CD14-positive monocyte (primary cell): Measurements from ENCODE around the gene TMEM242. TPM values are rescaled to one million over a fixed set of nuclear protein-coding genes. Genes with fewer than 3 reads are reported as not detected.

Source experiments
- DNase-seq, 3 donors: peaks; one replicate each; pipeline ENCODE4 v3.0.0-alpha.2; 2011 to 2022
- H2AFZ ChIP-seq: 2 replicates; pipeline ENCODE4 v1.6.0; 2012; ENCODE audit warnings: mild to moderate bottlenecking, low read depth, low read length, inconsistent platforms; ENCODE audit not compliant: insufficient read depth, poor library complexity, severe bottlenecking
- H3K27ac ChIP-seq, 2 donors: 1 replicate in 1 of 2; 2 replicates in 1 of 2; pipeline ENCODE4 v1.5.1; 2012 to 2013; ENCODE audit warnings: low read length in 2 of 2, control low read depth in 1 of 2, inconsistent platforms in 1 of 2, low read depth in 1 of 2, mild to moderate bottlenecking in 1 of 2
- H3K27me3 ChIP-seq, 2 donors: one replicate each; pipeline versions ENCODE4 v1.6.0 to v1.6.1; 2011 to 2013; ENCODE audit warnings: low read length in 2 of 2; ENCODE audit not compliant: control insufficient read depth in 2 of 2, insufficient read depth in 2 of 2
- H3K36me3 ChIP-seq, 2 donors: replicated peaks in 1 of 2; 1 replicate in 1 of 2; 2 replicates in 1 of 2; pipeline versions ENCODE4 v1.5.1 to v1.6.1; 2012 to 2013; ENCODE audit warnings: low read length in 2 of 2, control low read depth in 1 of 2, inconsistent platforms in 1 of 2, mild to moderate bottlenecking in 1 of 2; ENCODE audit not compliant: insufficient read depth in 2 of 2, control insufficient read depth in 1 of 2
- H3K4me1 ChIP-seq, 2 donors: 1 replicate in 1 of 2; 2 replicates in 1 of 2; pipeline versions ENCODE4 v1.5.1 to v1.6.1; 2012 to 2013; ENCODE audit warnings: low read length in 2 of 2, control low read depth in 1 of 2, inconsistent platforms in 1 of 2, mild to moderate bottlenecking in 1 of 2, moderate library complexity in 1 of 2; ENCODE audit not compliant: insufficient read depth in 2 of 2, control insufficient read depth in 1 of 2
- H3K4me2 ChIP-seq: replicated peaks from 2 replicates; pipeline ENCODE3; 2012; ENCODE audit warnings: low read length, moderate library complexity, mild to moderate bottlenecking; ENCODE audit not compliant: poor library complexity, severe bottlenecking; ENCODE audit errors: extremely low read depth
- H3K4me3 ChIP-seq, 3 experiments: fragments of 200-600 bp in 1 of 3; sonication (generic) in 1 of 3; replicated peaks in 1 of 3; 1 replicate in 2 of 3; 2 replicates in 1 of 3; pipeline ENCODE4 v1.5.1; 2011 to 2013; ENCODE audit warnings: low read length in 3 of 3, mild to moderate bottlenecking in 3 of 3, control low read depth in 2 of 3, low read depth in 2 of 3, inconsistent platforms in 1 of 3, moderate library complexity in 1 of 3
- H3K79me2 ChIP-seq: 2 replicates; pipeline ENCODE4 v1.6.0; 2012; ENCODE audit warnings: mild to moderate bottlenecking, control low read depth, inconsistent platforms, low read length, moderate library complexity; ENCODE audit not compliant: insufficient read depth
- H3K9ac ChIP-seq: 2 replicates; pipeline ENCODE4 v1.6.0; 2017; ENCODE audit warnings: low read length, mild to moderate bottlenecking; ENCODE audit not compliant: insufficient read depth, poor library complexity, severe bottlenecking
- H3K9me3 ChIP-seq, 2 donors: replicated peaks in 1 of 2; 1 replicate in 1 of 2; 2 replicates in 1 of 2; pipeline versions ENCODE4 v1.5.1 to v1.6.1; 2012 to 2013; ENCODE audit warnings: low read length in 2 of 2, control low read depth in 1 of 2; ENCODE audit not compliant: control insufficient read depth in 1 of 2, insufficient read depth in 1 of 2
- H4K20me1 ChIP-seq: 2 replicates; pipeline ENCODE4 v1.6.0; 2012; ENCODE audit warnings: mild to moderate bottlenecking, low read length, control low read depth, moderate library complexity; ENCODE audit not compliant: insufficient read depth
- H3K27ac Mint-ChIP-seq, 7 donors: one replicate each; pipeline ENCODE4 v1.8.0; 2020; ENCODE audit warnings: mild to moderate bottlenecking in 7 of 7, mixed read lengths in 7 of 7, moderate library complexity in 6 of 7, inconsistent platforms in 2 of 7
- H3K27me3 Mint-ChIP-seq, 3 donors: one replicate each; pipeline ENCODE4 v1.8.0; 2021 to 2022; ENCODE audit warnings: low read depth in 3 of 3, mild to moderate bottlenecking in 3 of 3, mixed read lengths in 3 of 3, moderate library complexity in 3 of 3, inconsistent platforms in 1 of 3
- H3K36me3 Mint-ChIP-seq, 2 donors: one replicate each; pipeline ENCODE4 v1.8.0; 2020; ENCODE audit warnings: mixed read lengths in 2 of 2, inconsistent platforms in 1 of 2, mild to moderate bottlenecking in 1 of 2
- H3K4me1 Mint-ChIP-seq: one replicate; pipeline ENCODE4 v1.8.0; 2020; ENCODE audit warnings: mild to moderate bottlenecking, mixed read lengths
- H3K4me3 Mint-ChIP-seq, 2 donors: one replicate each; pipeline ENCODE4 v1.8.0; 2020; ENCODE audit warnings: mild to moderate bottlenecking in 2 of 2, mixed read lengths in 2 of 2, moderate library complexity in 1 of 2
- H3K9me3 Mint-ChIP-seq, 7 donors: one replicate each; pipeline ENCODE4 v1.8.0; 2020 to 2022; ENCODE audit warnings: mixed read lengths in 7 of 7, mild to moderate bottlenecking in 6 of 7, moderate library complexity in 6 of 7, inconsistent platforms in 2 of 7
- CTCF ChIP-seq: fragments of 200-600 bp; IDR thresholded peaks from one replicate; pipeline ENCODE4 v1.8.0; 2022; ENCODE audit warnings: antibody characterized with exemption, mild to moderate bottlenecking
- WGBS: methylation state at CpG from one replicate; pipeline ENCODE4 v1.1.5; 2013; ENCODE audit warnings: missing lambda C conversion rate; ENCODE audit not compliant: insufficient coverage; 5-methylcytosine and 5-hydroxymethylcytosine counted together
- intact Hi-C, 2 donors: fragments of 100-400 bp; cut with micrococcal nuclease; formaldehyde crosslinking; loops; one replicate each; pipeline versions ENCODE4 v1.15.0 to v1.15.1; 2023
- polyA plus RNA-seq, 3 donors: library from polyadenylated mRNA; depleted of rRNA in 1 of 3; unstranded in 2 of 3; stranded (reverse) in 1 of 3; fragments of 300-500 nt in 2 of 3; fragments of >200 nt in 1 of 3; fragmentation: Illumina TruSeq in 2 of 3; gene quantifications; 1 replicate in 2 of 3; 2 replicates in 1 of 3; pipeline ENCODE4 v1.2.3, GENCODE V29; 2012 to 2021

Gene TMEM242
- polyA plus RNA-seq, 3 donors = 5.6 to 9.8 (median 8.3) TPM

GRCh38 chr6:157370755-157371154 is 47.4 kb upstream of the TMEM242 start:
- no peaks in the 10 kb centered on the region for H3K36me3 ChIP-seq
- H3K4me2 ChIP-seq = no peak overlapping the region
- peaks cover 8 to 11% (median 9%) of the 10 kb centered on the region in 3 donors for H3K27me3 Mint-ChIP-seq
- no peaks in the 10 kb centered on the region for H4K20me1 ChIP-seq
- no peak overlapping the region for H3K4me3 ChIP-seq
- WGBS = no CpG with 5 or more reads among the region's 1 CpG
- H3K27ac Mint-ChIP-seq = no peak overlapping the region
- H3K9me3 ChIP-seq = no peaks in the 10 kb centered on the region
- no peak for TF ChIP-seq CTCF
- no peaks in the 10 kb centered on the region for H3K36me3 Mint-ChIP-seq
- peaks cover 0 to 2% (median 0%) of the 10 kb centered on the region in 7 donors for H3K9me3 Mint-ChIP-seq
- H3K4me3 Mint-ChIP-seq = no peak overlapping the region
- H3K9ac ChIP-seq = no peak overlapping the region
- H3K4me1 Mint-ChIP-seq = peaks cover 15% of the 10 kb centered on the region
- H3K79me2 ChIP-seq = no peaks in the 10 kb centered on the region
- peaks cover 8 to 11% of the 10 kb centered on the region in 2 donors for H3K4me1 ChIP-seq
- H2AFZ ChIP-seq = no peak overlapping the region
- no peak overlapping the region for H3K27ac ChIP-seq
- no peaks in the 10 kb centered on the region for H3K27me3 ChIP-seq
- no peak for DNase-seq
- intact Hi-C loops = no loop called here

- 79% methylated on average over 2 of the region's 7 CpGs for WGBS
- H3K27me3 ChIP-seq = no peaks in the 10 kb centered on the region
- H3K79me2 ChIP-seq = no peaks in the 10 kb centered on the region
- H3K27ac Mint-ChIP-seq = no peak overlapping the region
- no peaks in the 10 kb centered on the region for H3K36me3 ChIP-seq
- peaks cover 0 to 2% (median 0%) of the 10 kb centered on the region in 7 donors for H3K9me3 Mint-ChIP-seq
- H4K20me1 ChIP-seq = no peaks in the 10 kb centered on the region
- H3K4me2 ChIP-seq = no peak overlapping the region
- no peak overlapping the region for H3K9ac ChIP-seq
- no peak overlapping the region for H3K27ac ChIP-seq
- no peak for DNase-seq
- no peak overlapping the region for H3K4me3 ChIP-seq
- peaks cover 7 to 11% (median 9%) of the 10 kb centered on the region in 3 donors for H3K27me3 Mint-ChIP-seq
- TF ChIP-seq CTCF = no peak
- H3K9me3 ChIP-seq = no peaks in the 10 kb centered on the region
- H3K36me3 Mint-ChIP-seq = no peaks in the 10 kb centered on the region
- no peak overlapping the region for H3K4me3 Mint-ChIP-seq
- intact Hi-C loops = no loop called here
- H3K4me1 Mint-ChIP-seq = peaks cover 15% of the 10 kb centered on the region
- H2AFZ ChIP-seq = no peak overlapping the region
- peaks cover 8 to 11% of the 10 kb centered on the region in 2 donors for H3K4me1 ChIP-seq
Observed at GRCh38 chr6:157368359-157369049, 45.2 kb upstream of the TMEM242 start.
